Smooth muscle cell (in vitro differentiated cells): ENCODE data around the gene UBTD1. TPM values are rescaled to one million over a fixed set of nuclear protein-coding genes. Genes with fewer than 3 reads are reported as not detected.

Experiments used
- DNase-seq: peaks from one replicate; lab custom pipeline; 2025; ENCODE audit not compliant: unreplicated experiment; lab: John Stamatoyannopoulos, UW
- H2AFZ ChIP-seq: fragments of 200-600 bp; sonication (generic); 2 replicates; pipeline ENCODE4 v1.6.0; 2016; ENCODE audit warnings: antibody characterized with exemption, low read depth, mild to moderate bottlenecking
- H3F3A ChIP-seq: fragments of 200-600 bp; sonication (generic); 2 replicates; pipeline ENCODE4 v1.6.0; 2017; ENCODE audit warnings: antibody characterized with exemption, low read depth
- H3K27ac ChIP-seq: fragments of 200-600 bp; sonication (generic); 2 replicates; pipeline ENCODE4 v1.5.1; 2016; ENCODE audit warnings: low read depth, mild to moderate bottlenecking
- H3K27me3 ChIP-seq: fragments of 200-600 bp; sonication (generic); 2 replicates; pipeline ENCODE4 v1.6.1; 2016; ENCODE audit warnings: low read depth, mild to moderate bottlenecking
- H3K36me3 ChIP-seq: fragments of 200-600 bp; sonication (generic); 2 replicates; pipeline ENCODE4 v1.5.1; 2016; ENCODE audit warnings: low read depth
- H3K4me1 ChIP-seq: fragments of 200-600 bp; sonication (generic); 2 replicates; pipeline ENCODE4 v1.5.1; 2016; ENCODE audit warnings: low read depth
- H3K4me2 ChIP-seq: fragments of 200-600 bp; sonication (generic); 2 replicates; pipeline ENCODE4 v1.6.0; 2016; ENCODE audit warnings: mild to moderate bottlenecking
- H3K4me3 ChIP-seq: fragments of 200-600 bp; sonication (generic); 2 replicates; pipeline ENCODE4 v1.5.1; 2016; ENCODE audit warnings: mild to moderate bottlenecking
- H3K79me2 ChIP-seq: fragments of 200-600 bp; sonication (generic); 2 replicates; pipeline ENCODE4 v1.6.0; 2016; ENCODE audit warnings: low read depth, mild to moderate bottlenecking
- H3K9ac ChIP-seq: fragments of 200-600 bp; sonication (generic); 2 replicates; pipeline ENCODE4 v1.6.0; 2016; ENCODE audit warnings: low read depth
- H3K9me3 ChIP-seq: fragments of 200-600 bp; sonication (generic); replicated peaks from 2 replicates; pipeline ENCODE4 v1.5.1; 2016; ENCODE audit warnings: low read depth
- H4K20me1 ChIP-seq: fragments of 200-600 bp; sonication (generic); 2 replicates; pipeline ENCODE4 v1.6.0; 2016; ENCODE audit warnings: low read depth
- WGBS: methylation state at CpG from one replicate; pipeline ENCODE4 v1.1.7; 2016; ENCODE audit warnings: low lambda C conversion rate; 5-methylcytosine and 5-hydroxymethylcytosine counted together
- polyA plus RNA-seq: library from polyadenylated mRNA; unstranded; fragments of >200 nt; fragmentation: Nextera tagmentation; extraction: Ambion mirVana; gene quantifications from 2 replicates; pipeline ENCODE4 v1.2.1, GENCODE V29; 2016
- total RNA-seq: library from RNA; depleted of rRNA; stranded (reverse); fragments of >200 nt; gene quantifications from 2 replicates; pipeline ENCODE4 v1.2.3, GENCODE V29; 2014
- TF ChIP-seq, protein P1 (sequence below): fragments of 200-600 bp; sonication (generic); IDR thresholded peaks from 2 replicates; pipeline ENCODE4 v1.5.1; 2017; ENCODE audit warnings: borderline replicate concordance, mild to moderate bottlenecking, antibody characterized with exemption; ENCODE audit not compliant: insufficient read depth, poor library complexity, severe bottlenecking

UBTD1 gene
- total and polyA plus RNA-seq, 2 experiments from 2014 or later, result 26.5 to 59.9 TPM

DNA sequence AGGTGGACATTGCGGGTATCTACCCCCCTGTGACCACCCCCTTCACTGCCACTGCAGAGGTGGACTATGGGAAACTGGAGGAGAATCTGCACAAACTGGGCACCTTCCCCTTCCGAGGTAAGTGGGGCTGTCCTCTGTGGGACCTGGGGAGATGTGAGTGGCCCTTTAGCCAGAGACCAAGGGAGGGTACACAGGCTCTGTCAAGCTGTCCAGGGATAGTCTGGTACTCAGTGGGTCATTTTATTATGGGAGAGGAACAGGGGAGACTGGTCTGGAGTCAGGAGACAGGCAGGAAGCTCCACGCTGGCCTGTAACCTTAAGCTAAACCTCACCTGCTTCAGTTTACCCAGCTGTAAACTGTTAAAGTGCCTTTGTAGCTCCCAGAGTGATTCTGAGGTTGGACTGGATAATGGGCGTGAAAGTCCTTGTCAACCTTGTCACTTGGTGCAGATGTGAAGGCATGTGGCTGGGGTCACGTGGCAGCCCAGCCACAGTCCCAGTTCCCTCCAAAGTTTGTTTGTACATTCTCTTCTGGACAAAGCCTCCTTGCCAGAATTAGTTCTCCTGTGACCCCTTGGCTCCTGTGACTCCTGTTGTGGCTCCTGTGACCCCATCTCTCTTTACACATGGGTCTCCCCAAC is 86.2 kb downstream of the UBTD1 start:
- 94% methylated on average over 5 of the region's 5 CpGs for WGBS
- Histone ChIP-seq H3K4me2 (no peak overlapping the region), H2AFZ (no peak overlapping the region), H3K27me3 (no peaks in the 10 kb centered on the region), H3K79me2 (no peaks in the 10 kb centered on the region), H3K27ac (no peak overlapping the region), H4K20me1 (no peaks in the 10 kb centered on the region), H3K9ac (no peak overlapping the region), H3K9me3 (no peaks in the 10 kb centered on the region), H3K36me3 (no peaks in the 10 kb centered on the region), H3K4me1 (no peaks in the 10 kb centered on the region), H3F3A (no peaks in the 10 kb centered on the region), H3K4me3 (no peak overlapping the region)
- TF ChIP-seq, protein P1, sequence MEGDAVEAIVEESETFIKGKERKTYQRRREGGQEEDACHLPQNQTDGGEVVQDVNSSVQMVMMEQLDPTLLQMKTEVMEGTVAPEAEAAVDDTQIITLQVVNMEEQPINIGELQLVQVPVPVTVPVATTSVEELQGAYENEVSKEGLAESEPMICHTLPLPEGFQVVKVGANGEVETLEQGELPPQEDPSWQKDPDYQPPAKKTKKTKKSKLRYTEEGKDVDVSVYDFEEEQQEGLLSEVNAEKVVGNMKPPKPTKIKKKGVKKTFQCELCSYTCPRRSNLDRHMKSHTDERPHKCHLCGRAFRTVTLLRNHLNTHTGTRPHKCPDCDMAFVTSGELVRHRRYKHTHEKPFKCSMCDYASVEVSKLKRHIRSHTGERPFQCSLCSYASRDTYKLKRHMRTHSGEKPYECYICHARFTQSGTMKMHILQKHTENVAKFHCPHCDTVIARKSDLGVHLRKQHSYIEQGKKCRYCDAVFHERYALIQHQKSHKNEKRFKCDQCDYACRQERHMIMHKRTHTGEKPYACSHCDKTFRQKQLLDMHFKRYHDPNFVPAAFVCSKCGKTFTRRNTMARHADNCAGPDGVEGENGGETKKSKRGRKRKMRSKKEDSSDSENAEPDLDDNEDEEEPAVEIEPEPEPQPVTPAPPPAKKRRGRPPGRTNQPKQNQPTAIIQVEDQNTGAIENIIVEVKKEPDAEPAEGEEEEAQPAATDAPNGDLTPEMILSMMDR, result no peak
- DNase-seq, result no peak

DNA sequence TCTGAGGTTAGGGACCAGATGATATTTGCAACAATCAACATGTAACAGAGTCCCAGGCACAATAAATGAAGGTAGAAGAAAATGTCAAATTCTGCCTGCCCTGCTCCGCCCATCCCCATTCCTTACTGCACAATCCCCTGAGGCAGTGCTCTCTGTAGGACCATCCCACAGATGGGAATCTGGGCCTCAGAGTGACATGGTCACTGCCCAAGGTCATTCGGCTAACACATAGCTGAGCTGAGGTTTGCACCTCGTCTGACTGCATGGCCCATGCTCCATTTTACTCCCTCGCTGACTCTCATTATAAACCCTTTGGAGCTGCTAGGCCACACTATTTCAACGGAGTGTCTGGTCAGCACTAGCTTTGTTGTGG is 86.7 kb downstream of the UBTD1 start:
- no peak for DNase-seq
- Histone ChIP-seq H3K4me1 (no peaks in the 10 kb centered on the region), H3K79me2 (no peaks in the 10 kb centered on the region), H3K9ac (no peak overlapping the region), H3K36me3 (no peaks in the 10 kb centered on the region), H3F3A (no peaks in the 10 kb centered on the region), H3K27ac (no peak overlapping the region), H4K20me1 (no peaks in the 10 kb centered on the region), H3K9me3 (no peaks in the 10 kb centered on the region), H3K27me3 (no peaks in the 10 kb centered on the region), H2AFZ (no peak overlapping the region), H3K4me2 (no peak overlapping the region), H3K4me3 (no peak overlapping the region)
- 92% methylated on average over 5 of the region's 5 CpGs for WGBS
- TF ChIP-seq, protein P1, result no peak

DNA sequence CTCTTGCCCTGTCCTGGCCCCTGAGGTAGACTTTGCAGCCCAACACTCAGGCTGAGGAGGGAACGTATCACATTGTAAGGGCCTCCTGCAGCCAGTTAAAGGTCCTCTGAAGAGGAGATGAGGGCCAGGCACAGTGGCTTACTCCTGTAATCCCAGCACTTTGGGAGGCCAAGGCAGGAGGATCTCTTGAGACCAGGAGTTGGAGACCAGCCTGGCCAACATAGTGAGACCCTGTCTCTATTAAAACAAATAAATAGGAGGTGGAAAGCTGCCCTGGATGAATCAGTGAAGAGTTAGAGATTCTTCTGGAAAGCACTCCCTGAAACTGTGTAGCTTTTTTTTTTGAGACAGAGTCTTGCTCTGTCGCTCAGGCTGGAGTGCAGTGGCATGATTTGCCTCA is 88.5 kb downstream of the UBTD1 start:
- no peak for DNase-seq
- Histone ChIP-seq H3K4me3 (no peak overlapping the region), H3K27ac (no peak overlapping the region)

More for the DNA sequence above, 88.5 kb downstream of the UBTD1 start:
- TF ChIP-seq, protein P1, result no peak
- no peaks in the 10 kb centered on the region for H3F3A ChIP-seq
- no peak overlapping the region for H3K9ac ChIP-seq
- H2AFZ ChIP-seq, result no peak overlapping the region
- 94% methylated on average over 2 of the region's 2 CpGs for WGBS
- H3K27me3 ChIP-seq, result no peaks in the 10 kb centered on the region
- H3K4me1 ChIP-seq, result no peaks in the 10 kb centered on the region
- no peaks in the 10 kb centered on the region for H3K79me2 ChIP-seq
- H4K20me1 ChIP-seq, result no peaks in the 10 kb centered on the region
- H3K9me3 ChIP-seq, result no peaks in the 10 kb centered on the region
- no peaks in the 10 kb centered on the region for H3K36me3 ChIP-seq
- H3K4me2 ChIP-seq, result no peak overlapping the region
